ENCODE results near the gene SMARCAL1. TPM values are rescaled to one million over a fixed set of nuclear protein-coding genes. Genes with fewer than 3 reads are reported as not detected.
"Not testable (repeated sequence)": the region's sequence is repeated elsewhere in the genome, so short reads cannot be mapped to it uniquely, and the experiment has no call there.

Gene SMARCAL1
- total RNA-seq, 1 donor from 2014 or later: 23.6 TPM

DNA sequence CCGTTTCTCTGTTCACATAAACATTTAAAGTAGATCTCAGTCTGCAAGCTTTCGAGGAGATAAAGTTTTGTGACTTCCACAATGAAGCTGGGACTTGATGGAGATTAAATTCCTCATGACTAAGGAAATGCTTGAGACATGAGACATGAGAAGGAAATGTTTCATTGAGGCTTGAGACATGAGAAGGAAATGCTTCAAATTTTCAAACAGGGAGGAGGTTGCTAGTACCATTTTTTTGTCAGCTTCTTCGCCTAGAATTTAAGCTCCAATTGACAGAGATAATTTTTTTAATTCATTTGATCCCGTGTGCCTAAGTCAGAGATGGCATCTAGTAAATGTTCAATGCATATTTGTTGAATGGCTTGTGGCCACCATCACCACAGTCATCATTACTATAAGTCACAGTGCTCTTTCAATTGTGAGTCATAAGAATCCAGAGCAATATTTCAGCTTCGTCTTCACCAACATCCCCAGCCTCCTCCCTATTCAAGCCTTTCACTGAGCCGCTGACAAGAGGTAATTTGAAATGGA is 39.5 kb upstream of the SMARCAL1 start:
- Mint-ChIP-seq H3K4me3 (ENCODE audit: unreplicated experiment) (peak overlapping the region; percentile 81), H3K4me1 (ENCODE audit: unreplicated experiment) (peaks cover 34% of the 10 kb centered on the region)

DNA sequence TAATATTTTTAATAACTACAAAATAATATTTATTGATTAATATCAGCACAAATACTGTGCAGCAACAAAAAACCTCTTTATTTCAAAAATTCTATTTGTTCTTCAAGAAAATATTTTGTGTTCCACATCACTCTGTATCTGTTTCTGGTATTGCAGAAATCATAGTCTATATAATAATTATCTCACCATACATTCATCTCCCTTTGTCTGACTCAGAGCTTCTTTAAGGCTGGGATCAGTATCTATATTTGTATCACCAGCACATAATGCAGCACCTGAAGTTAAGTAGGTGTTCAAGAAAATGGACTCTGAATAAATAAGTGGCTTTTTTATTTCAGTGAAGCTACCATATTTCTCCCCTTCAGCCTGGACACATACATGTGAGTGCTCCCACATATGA is 38.4 kb upstream of the SMARCAL1 start:
- peaks cover 34% of the 10 kb centered on the region for H3K4me1 Mint-ChIP-seq (ENCODE audit: unreplicated experiment)
- DNase-seq (ENCODE audit: extremely low spot score, unreplicated experiment): no peak
- H3K4me3 Mint-ChIP-seq (ENCODE audit: unreplicated experiment): no peak overlapping the region
- TF ChIP-seq, protein P1, sequence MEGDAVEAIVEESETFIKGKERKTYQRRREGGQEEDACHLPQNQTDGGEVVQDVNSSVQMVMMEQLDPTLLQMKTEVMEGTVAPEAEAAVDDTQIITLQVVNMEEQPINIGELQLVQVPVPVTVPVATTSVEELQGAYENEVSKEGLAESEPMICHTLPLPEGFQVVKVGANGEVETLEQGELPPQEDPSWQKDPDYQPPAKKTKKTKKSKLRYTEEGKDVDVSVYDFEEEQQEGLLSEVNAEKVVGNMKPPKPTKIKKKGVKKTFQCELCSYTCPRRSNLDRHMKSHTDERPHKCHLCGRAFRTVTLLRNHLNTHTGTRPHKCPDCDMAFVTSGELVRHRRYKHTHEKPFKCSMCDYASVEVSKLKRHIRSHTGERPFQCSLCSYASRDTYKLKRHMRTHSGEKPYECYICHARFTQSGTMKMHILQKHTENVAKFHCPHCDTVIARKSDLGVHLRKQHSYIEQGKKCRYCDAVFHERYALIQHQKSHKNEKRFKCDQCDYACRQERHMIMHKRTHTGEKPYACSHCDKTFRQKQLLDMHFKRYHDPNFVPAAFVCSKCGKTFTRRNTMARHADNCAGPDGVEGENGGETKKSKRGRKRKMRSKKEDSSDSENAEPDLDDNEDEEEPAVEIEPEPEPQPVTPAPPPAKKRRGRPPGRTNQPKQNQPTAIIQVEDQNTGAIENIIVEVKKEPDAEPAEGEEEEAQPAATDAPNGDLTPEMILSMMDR (IDR thresholded peaks at IDR 0.05): no peak
- H3K9me3 Mint-ChIP-seq (ENCODE audit: unreplicated experiment): no peaks in the 10 kb centered on the region
- H3K27ac Mint-ChIP-seq (ENCODE audit: unreplicated experiment): no peak overlapping the region
- H3K27me3 Mint-ChIP-seq (ENCODE audit: unreplicated experiment): no peaks in the 10 kb centered on the region
- H3K36me3 Mint-ChIP-seq (ENCODE audit: unreplicated experiment): no peaks in the 10 kb centered on the region

More for the DNA sequence above, 39.5 kb upstream of the SMARCAL1 start:
- Mint-ChIP-seq H3K27ac (ENCODE audit: unreplicated experiment) (peak overlapping the region; percentile 56), H3K9me3 (ENCODE audit: unreplicated experiment) (no peaks in the 10 kb centered on the region), H3K36me3 (ENCODE audit: unreplicated experiment) (no peaks in the 10 kb centered on the region), H3K27me3 (ENCODE audit: unreplicated experiment) (no peaks in the 10 kb centered on the region)
- no peak for DNase-seq (ENCODE audit: extremely low spot score, unreplicated experiment)
- TF ChIP-seq, protein P1 (IDR thresholded peaks at IDR 0.05): no peak

DNA sequence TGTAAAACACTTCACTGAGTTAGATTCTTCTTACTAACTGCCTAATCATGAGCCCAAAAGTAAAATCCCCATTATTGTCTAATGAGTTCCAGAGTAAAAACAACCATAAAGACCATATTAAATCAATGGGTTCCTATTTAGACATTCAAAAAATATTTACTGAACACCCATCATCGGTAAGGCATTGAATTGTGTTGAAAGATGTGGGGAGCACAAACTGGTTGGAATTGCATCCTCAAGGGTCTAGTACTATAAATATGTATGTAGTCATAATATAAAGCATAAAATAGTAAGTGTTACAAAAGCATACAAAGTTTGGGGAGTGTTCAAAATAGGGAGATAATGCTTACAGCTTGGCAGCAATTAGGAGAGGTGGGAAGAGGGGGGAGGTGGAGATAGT is 37.0 kb upstream of the SMARCAL1 start:
- Mint-ChIP-seq H3K27ac (ENCODE audit: unreplicated experiment) (no peak overlapping the region), H3K4me1 (ENCODE audit: unreplicated experiment) (peaks cover 31% of the 10 kb centered on the region), H3K27me3 (ENCODE audit: unreplicated experiment) (no peaks in the 10 kb centered on the region), H3K36me3 (ENCODE audit: unreplicated experiment) (no peaks in the 10 kb centered on the region), H3K4me3 (ENCODE audit: unreplicated experiment) (no peak overlapping the region), H3K9me3 (ENCODE audit: unreplicated experiment) (no peaks in the 10 kb centered on the region)
- TF ChIP-seq, protein P1 (IDR thresholded peaks at IDR 0.05): no peak
- no peak for DNase-seq (ENCODE audit: extremely low spot score, unreplicated experiment)

DNA sequence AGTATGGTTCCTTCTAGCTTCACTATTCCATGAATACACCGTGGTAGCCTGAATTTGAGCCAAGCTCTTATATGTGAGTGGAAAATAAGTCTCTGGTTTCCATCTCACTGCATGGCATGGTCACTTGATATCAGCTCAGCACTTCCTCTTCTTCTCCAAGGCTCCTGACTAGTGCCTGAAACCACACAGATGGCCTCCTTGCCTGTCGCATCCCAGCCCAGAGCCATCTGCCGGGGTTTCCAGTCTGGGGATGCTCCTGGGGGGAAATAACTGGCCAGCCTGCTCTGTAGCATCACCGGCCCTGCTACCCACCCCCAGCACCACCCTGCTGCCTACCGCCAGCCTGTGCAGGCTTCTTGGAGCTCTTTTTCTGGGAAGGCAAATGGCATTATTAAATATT is 32.3 kb upstream of the SMARCAL1 start:
- DNase-seq (ENCODE audit: extremely low spot score, unreplicated experiment): no peak
- Mint-ChIP-seq H3K27me3 (ENCODE audit: unreplicated experiment) (no peaks in the 10 kb centered on the region), H3K9me3 (ENCODE audit: unreplicated experiment) (no peaks in the 10 kb centered on the region), H3K4me3 (ENCODE audit: unreplicated experiment) (no peak overlapping the region), H3K27ac (ENCODE audit: unreplicated experiment) (no peak overlapping the region), H3K4me1 (ENCODE audit: unreplicated experiment) (peaks cover 2% of the 10 kb centered on the region), H3K36me3 (ENCODE audit: unreplicated experiment) (no peaks in the 10 kb centered on the region)
- TF ChIP-seq, protein P1 (IDR thresholded peaks at IDR 0.05): no peak

DNA sequence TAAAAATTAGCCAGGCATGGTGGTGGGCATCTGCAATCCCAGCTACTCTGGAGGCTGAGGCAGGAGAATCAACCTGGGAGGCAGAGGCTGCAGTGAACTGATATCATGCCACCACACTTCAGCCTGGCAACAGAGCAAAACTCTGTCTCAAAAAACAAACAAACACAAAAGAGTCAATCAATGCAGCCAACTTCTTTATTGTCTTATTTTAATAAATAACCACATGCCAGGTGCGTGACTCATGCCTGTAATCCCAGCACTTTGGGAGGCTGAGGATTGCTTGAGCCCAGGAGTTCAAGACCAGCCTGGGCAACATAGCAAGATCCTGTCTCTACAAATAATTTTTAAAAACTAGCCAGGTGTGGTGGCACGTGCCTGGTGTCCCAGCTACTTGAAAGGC is 27.9 kb upstream of the SMARCAL1 start:
- not testable (repeated sequence) for DNase-seq (ENCODE audit: extremely low spot score, unreplicated experiment); H3K9me3 Mint-ChIP-seq (ENCODE audit: unreplicated experiment); H3K4me3 Mint-ChIP-seq (ENCODE audit: unreplicated experiment); H3K27ac Mint-ChIP-seq (ENCODE audit: unreplicated experiment); H3K36me3 Mint-ChIP-seq (ENCODE audit: unreplicated experiment); H3K4me1 Mint-ChIP-seq (ENCODE audit: unreplicated experiment); H3K27me3 Mint-ChIP-seq (ENCODE audit: unreplicated experiment)

DNA sequence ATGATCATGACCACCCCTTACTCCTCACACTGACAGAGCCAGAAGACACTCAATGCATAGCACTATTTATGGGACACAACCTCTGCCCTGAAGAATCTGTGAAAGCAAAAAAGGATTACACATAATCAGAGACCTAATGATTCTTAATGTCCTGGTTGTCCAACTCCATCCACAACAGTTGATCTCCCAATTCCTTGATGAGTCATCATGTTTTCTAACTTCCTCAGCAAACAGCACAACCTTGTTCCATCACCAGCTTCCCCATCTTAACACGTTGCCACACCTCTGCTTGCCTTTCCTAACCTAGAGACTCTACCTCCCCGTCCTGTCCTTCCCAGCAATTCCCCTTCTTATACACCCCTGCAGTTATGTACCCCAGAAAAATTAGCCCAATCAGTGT is 26.8 kb upstream of the SMARCAL1 start:
- Mint-ChIP-seq H3K36me3 (ENCODE audit: unreplicated experiment) (no peaks in the 10 kb centered on the region), H3K27ac (ENCODE audit: unreplicated experiment) (no peak overlapping the region), H3K4me1 (ENCODE audit: unreplicated experiment) (no peaks in the 10 kb centered on the region), H3K9me3 (ENCODE audit: unreplicated experiment) (no peaks in the 10 kb centered on the region), H3K27me3 (ENCODE audit: unreplicated experiment) (no peaks in the 10 kb centered on the region), H3K4me3 (ENCODE audit: unreplicated experiment) (no peak overlapping the region)
- TF ChIP-seq, protein P1 (IDR thresholded peaks at IDR 0.05): no peak
- no peak for DNase-seq (ENCODE audit: extremely low spot score, unreplicated experiment)

Data from osteocyte (in vitro differentiated cells).